Epithelial cell of esophagus (primary cell): ENCODE measurements around the gene CWC15.

Source experiments
- DNase-seq: peaks from one replicate; pipeline ENCODE4 v3.0.0; 2010; ENCODE audit warnings: low read depth
- H3K4me3 ChIP-seq: 2 replicates; pipeline ENCODE4 v1.5.1; 2011; ENCODE audit warnings: mild to moderate bottlenecking, low read length, control low read depth
- CTCF ChIP-seq: IDR thresholded peaks from 2 replicates; pipeline ENCODE4 v1.5.1; 2011; ENCODE audit warnings: low read depth, mild to moderate bottlenecking, low read length, control low read depth, inconsistent platforms; ENCODE audit not compliant: insufficient read depth; ENCODE audit errors: missing control alignments

CWC15 gene

GRCh38 chr11:94926271-94926625 is 47.1 kb downstream of the CWC15 start:
- DNase-seq = no peak
- TF ChIP-seq CTCF = no peak
- no peak overlapping the region for H3K4me3 ChIP-seq

GRCh38 chr11:94925422-94926270 is 47.7 kb downstream of the CWC15 start:
- H3K4me3 ChIP-seq = no peak overlapping the region
- no peak for TF ChIP-seq CTCF
- DNase-seq = no peak

GRCh38 chr11:94924612-94925011 is 48.7 kb downstream of the CWC15 start:
- TF ChIP-seq CTCF = no peak
- no peak for DNase-seq
- no peak overlapping the region for H3K4me3 ChIP-seq

GRCh38 chr11:94924171-94924572 is 49.2 kb downstream of the CWC15 start:
- no peak overlapping the region for H3K4me3 ChIP-seq
- no peak for TF ChIP-seq CTCF
- no peak for DNase-seq

- no peak overlapping the region for H3K4me3 ChIP-seq
- no peak for DNase-seq
- no peak for TF ChIP-seq CTCF
Measured at GRCh38 chr11:94923004-94923334, 50.4 kb downstream of the CWC15 start.

- DNase-seq = no peak
- no peak overlapping the region for H3K4me3 ChIP-seq
- TF ChIP-seq CTCF = no peak
Measured at GRCh38 chr11:94922321-94923003, 50.9 kb downstream of the CWC15 start.
